Cardiac septum (tissue), 1 donor: ENCODE results near the gene PRR29. TPM values are rescaled to one million over a fixed set of nuclear protein-coding genes. Genes with fewer than 3 reads are reported as not detected.

ENCODE experiments used
- DNase-seq: peaks from one replicate; pipeline ENCODE4 v3.0.0-alpha.2; 2020; ENCODE audit warnings: low spot score
- intact Hi-C: fragments of 100-400 bp; cut with DNase I; formaldehyde crosslinking; loops from one replicate; pipeline ENCODE4 v1.14.0; 2022
- total RNA-seq: library from RNA; stranded (reverse); fragmentation: NEBNext Ultra II Directional; extraction: Animal tissue kit (Norgen Biotek cat#: 25700); gene quantifications from one replicate; pipeline ENCODE4 v1.2.1, GENCODE V29; 2021
- donor health status: DM: no; HTN: no; CAD: no.

PRR29 gene
- total RNA-seq, 1 donor from 2014 or later = 0.51 TPM

GRCh38 chr17:63991611-63992010 lies 6.5 kb upstream of the PRR29 start:
- intact Hi-C loops = loop anchor here (2.0 kb wide), 1 partner anchor 73 kb away; the partner anchor contains the start of gene GH1

GRCh38 chr17:63993368-63993985 lies 4.7 kb upstream of the PRR29 start:
- DNase-seq = no peak
- intact Hi-C loops = no loop called here

More at GRCh38 chr17:63991611-63992010, 6.5 kb upstream of the PRR29 start:
- no peak for DNase-seq

GRCh38 chr17:63995626-63996025 lies 2.5 kb upstream of the PRR29 start:
- DNase-seq = no peak
- intact Hi-C loops = no loop called here

DNA sequence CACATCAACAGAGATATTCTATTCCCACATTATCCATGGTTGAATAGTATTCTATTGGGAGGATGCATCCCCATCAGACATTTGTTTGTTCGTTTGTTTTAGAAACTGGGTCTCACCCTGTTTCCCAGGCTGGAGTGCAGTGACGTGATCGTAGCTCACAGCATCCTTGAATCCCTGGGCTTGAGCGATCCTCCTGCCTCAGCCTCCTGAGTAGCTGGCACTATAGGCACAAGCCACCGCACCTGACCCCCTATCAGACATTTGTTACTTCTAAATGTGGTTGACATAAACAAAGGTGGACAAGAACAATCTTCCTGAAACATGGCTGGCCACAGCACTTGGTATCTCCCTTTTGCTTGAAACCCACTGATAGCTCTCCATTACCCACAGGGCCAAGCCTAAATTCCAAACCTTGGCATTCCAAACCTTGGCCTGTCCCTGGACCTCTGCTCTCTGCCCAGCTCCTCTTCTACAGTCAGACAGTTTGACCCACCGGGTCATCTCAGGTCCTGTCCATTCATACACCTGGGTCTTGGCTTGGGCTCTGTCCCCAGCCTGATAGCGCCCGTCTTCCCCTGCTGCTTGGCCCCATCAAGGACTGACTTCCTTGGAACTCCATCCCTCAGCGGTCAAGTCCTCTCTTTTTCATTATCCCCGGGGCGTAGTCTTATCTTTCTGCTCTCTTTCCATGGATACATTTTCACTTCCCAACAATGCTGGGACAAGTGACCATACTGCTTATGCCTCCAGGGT lies 1.5 kb upstream of the PRR29 start:
- intact Hi-C loops = no loop called here
- DNase-seq = no peak

GRCh38 chr17:63997341-63998048 lies 656 bp upstream of the PRR29 start:
- intact Hi-C loops = no loop called here
- no peak for DNase-seq

GRCh38 chr17:63998721-63999679 lies 849 bp downstream of the PRR29 start:
- DNase-seq = no peak
- intact Hi-C loops = no loop called here

DNA sequence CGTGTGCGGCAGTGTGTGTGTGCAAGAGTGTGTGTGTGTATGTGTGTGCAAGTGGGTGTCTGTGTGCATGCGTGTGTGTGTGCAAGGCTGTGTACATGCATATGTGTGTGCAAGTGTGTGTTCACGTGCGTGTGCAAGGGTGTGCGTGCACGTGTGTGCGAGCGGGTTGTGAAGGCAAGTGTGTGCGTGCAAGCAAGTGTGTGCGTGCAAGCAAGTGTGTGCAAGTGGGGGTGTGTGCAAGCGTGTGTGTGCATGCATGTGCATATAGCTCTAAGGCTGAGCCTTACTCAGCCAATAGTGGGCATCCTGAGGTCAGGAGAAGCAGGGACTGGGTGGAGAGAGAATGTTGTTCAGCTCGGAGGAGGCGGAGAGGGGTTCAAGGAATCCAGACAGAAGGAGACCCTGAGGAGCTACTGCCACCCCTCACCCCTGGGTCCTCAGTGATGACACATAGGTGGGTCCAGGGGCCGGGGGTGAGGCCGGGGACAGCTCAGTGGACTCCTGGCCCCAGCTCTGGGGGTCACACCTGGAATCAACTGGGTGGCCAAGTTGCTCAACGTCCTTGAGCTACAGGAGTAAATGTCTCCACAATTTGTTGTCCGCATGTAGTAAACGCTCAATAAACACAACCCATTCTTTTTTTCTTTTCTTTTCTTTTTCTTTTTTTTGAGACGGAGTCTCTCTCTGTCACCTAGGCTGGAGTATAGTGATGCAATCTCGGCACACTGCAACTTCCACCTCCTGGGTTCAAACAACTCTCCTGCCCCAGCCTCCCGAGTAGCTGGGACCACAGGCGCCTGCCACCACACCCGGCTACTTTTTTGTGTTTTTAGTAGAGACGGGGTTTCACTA lies 1.8 kb downstream of the PRR29 start:
- intact Hi-C loops = no loop called here
- no peak for DNase-seq

GRCh38 chr17:64001091-64001579 lies 3.0 kb downstream of the PRR29 start:
- intact Hi-C loops = no loop called here
- DNase-seq = no peak

GRCh38 chr17:64001763-64002529 lies 3.8 kb downstream of the PRR29 start:
- DNase-seq = no peak
- intact Hi-C loops = no loop called here

DNA sequence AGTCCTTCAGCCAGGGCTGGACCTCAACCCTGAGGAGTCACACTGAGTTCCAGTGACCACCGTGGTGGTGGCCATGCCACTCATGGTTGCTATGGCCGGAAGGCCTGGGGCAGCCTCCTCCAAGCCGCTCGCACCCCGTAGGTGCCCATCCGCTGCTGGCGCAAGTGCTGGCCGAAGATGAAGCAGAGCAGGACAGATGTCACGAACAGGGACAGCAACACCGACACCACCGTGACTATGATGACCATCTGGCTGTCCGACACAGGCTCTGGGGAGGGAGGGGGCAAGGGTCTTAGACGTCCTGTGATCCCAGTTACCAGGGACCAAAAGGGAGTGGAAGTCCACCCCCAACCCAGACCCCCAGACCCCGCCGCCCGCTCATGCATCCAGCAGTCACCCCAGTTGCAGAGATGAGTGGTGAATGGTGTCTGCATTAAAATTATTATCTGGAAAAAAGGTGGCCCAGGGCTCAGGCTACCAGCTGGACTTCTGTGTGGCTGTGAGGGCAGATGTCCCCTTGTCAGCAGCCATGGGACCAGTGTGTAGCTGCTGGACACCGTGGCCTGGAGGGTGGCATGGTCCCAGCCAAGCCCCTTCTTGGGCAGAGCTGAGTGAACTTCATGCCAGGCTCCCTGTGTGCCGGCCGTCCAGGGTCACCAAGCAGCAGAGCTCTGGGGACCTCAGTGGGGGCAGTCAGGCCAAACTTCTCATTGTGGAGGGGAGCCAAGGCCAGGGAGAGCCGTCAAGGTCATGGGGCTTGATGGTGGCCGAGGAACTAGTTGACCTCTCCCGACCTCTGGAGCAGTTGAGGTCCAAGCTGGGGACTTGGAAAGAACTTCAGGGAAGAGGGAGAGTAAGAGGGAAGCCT lies 4.7 kb downstream of the PRR29 start:
- DNase-seq = no peak
- intact Hi-C loops = no loop called here

GRCh38 chr17:64003526-64004121 lies 5.5 kb downstream of the PRR29 start:
- intact Hi-C loops = no loop called here
- DNase-seq = no peak

DNA sequence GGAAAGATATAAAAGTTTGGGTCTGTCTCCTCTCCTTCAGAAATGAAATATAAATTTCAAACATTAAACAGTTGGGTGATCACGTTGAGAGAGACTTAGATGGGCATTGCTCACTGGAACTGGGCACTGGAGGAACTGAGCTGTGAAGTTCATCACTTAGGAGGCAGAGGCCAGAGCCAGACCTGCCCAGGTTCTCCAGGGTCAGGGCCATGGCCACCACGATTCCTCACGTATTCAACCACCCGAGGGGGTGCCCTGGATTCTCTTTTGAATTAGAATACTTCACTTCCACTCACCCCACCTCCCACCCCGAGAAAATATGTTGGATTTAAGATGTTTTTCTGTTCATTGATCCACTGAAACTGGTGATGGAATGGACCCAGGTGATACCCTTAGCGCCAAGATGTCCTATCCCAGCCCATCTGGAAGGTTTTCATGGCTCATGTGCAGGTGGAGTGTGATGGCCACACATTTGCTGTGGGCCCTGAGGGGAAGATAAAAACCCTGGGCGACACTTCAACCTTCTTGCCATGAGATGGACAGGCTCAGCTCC lies 6.1 kb downstream of the PRR29 start:
- no peak for DNase-seq
- intact Hi-C loops = no loop called here

DNA sequence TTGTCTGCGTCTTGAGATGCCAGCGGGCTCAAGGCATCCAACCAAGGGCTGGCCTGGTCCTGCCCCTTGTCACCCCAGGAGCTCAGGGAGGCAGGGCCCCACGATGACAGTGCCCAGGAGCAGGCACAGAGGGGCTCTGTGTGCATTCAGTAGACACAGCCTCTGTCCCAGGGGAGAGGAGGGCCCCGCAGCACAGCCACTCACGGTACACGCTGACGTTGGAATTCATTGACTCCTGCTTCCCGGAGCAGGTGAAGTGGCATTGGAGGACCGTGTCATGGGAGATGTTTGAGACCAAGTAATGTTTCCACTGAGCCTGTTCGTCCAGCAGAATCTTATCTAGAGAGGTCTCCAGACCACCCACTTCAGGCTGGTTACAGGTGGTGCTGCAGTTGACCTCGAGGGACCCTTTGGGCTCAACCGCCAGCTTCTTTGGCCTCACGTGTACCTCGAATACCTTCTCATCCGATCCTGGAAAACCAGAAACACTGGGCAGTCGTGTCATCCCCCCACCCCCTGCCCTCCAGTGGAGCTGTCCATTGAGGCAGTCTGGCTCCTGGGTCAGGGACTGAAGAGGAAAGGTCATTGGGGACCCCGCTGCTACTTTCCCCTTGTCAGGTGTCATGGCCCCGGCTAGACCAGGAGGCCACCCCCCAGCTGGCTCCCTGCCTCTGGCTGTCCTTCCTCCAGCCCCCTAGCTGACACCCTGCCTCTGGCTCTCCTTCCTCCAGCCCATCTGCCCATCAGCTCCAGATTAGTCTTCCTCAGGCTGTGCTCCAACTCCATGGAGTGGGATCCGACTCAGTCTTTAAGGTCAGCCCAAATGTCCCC lies 7.0 kb downstream of the PRR29 start:
- intact Hi-C loops = no loop called here
- no peak for DNase-seq

DNA sequence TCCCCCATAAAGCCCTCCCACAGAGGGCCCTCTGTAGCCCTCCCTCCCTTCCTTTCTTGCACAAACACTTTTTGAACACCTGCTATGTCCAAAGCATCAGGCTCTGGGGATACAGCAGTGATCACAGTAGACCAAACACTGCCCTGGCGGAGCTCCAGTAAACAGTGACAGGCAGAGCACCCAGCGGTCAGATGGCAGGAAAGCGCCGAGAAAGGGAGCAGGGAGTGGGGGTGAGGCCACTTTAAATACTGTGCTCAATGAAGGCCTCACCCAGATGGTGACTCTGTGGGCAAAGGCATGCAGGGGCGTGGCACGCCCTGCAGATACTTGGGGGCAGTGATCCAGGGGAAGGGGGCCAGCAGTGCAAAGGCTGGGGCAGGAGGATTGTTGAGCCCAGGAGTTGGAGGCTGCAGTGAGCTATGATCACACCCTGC lies 7.6 kb downstream of the PRR29 start:
- no peak for DNase-seq
- intact Hi-C loops = no loop called here

DNA sequence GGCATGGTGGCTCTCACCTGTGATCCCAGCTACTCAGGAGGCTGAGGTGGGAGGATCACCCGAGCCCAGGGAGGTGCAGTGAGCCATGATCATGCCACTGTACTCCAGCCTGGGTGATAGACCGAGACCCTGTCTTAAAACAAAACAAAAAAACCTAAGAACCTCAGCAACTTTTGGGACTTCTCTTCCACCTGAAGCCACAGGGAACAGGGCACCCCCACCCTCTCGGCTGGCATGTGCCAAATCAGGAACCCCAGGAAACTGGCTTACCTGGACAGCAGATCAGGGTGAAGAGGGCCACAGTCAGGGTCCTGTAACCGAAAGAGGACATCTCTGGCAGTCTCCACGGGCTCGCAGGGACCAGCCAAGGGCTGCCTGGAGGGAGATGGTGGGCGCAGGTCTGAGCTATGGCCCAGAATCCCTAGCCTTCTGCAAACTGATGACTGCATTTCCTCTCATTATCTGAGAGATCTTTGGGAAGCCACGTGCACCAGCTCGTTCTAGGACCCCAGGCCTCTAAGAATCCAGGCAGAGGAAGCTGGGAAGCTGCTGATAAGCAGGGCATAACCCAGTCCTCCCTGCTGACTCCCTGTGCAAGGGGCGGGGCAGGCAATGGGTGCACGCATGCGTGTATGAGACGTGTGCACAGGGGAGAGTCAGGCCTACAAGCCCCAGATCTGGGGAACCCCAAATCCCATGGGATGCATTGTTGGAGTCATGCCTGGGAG lies 8.4 kb downstream of the PRR29 start:
- intact Hi-C loops = no loop called here
- DNase-seq = no peak
